Activated naive CD8-positive, alpha-beta T cell treated with anti-CD3 and anti-CD28 coated beads, Interleukin-2, amount 10 ng/mL, durations not matched to agents 7 days and 5 days (primary cell): ENCODE measurements around the gene UBE2Q2. TPM values are rescaled to one million over a fixed set of nuclear protein-coding genes. Genes with fewer than 3 reads are reported as not detected.
"Not testable (repeated sequence)": the region's sequence is repeated elsewhere in the genome, so short reads cannot be mapped to it uniquely, and the experiment has no call there.

Experiments
- ATAC-seq: fragments of 150-1000 bp; cut with Tn5 transposase; one replicate; pipeline ENCODE4 v1.10.0; 2021; ENCODE audit warnings: low read depth, moderate library complexity
- POLR2A ChIA-PET: fragments of 350-600 bp; sonication (Branson Sonifier 250); formaldehyde crosslinking; loops from one replicate; lab custom pipeline; 2021; ENCODE audit warnings: antibody characterized with exemption; lab: Charles Lee
- DNase-seq: peaks from one replicate; pipeline ENCODE4 v3.0.0; 2021
- H3K27ac Mint-ChIP-seq: one replicate; pipeline ENCODE4 v1.8.0; 2022; ENCODE audit warnings: mild to moderate bottlenecking, mixed read lengths
- H3K27me3 Mint-ChIP-seq: one replicate; pipeline ENCODE4 v1.8.0; 2022; ENCODE audit warnings: mild to moderate bottlenecking, moderate library complexity, mixed read lengths
- H3K36me3 Mint-ChIP-seq: one replicate; pipeline ENCODE4 v1.8.0; 2021; ENCODE audit warnings: mild to moderate bottlenecking, mixed read lengths
- H3K4me1 Mint-ChIP-seq: one replicate; pipeline ENCODE4 v1.8.0; 2021; ENCODE audit warnings: mixed read lengths
- H3K4me3 Mint-ChIP-seq: one replicate; pipeline ENCODE4 v1.8.0; 2022; ENCODE audit warnings: mild to moderate bottlenecking, moderate library complexity, mixed read lengths
- H3K9me3 Mint-ChIP-seq: one replicate; pipeline ENCODE4 v1.8.0; 2021; ENCODE audit warnings: mixed read lengths
- total RNA-seq, 2 experiments: library from RNA; stranded (reverse); gene quantifications; one replicate each; pipeline ENCODE4 v1.2.3, GENCODE V29; 2021

Gene UBE2Q2
- total RNA-seq, 2 experiments from 2014 or later = 27.5 to 29.7 TPM

GRCh38 chr15:75895731-75896130 is 52.5 kb downstream of the UBE2Q2 start:
- no peak for DNase-seq
- H3K27ac Mint-ChIP-seq = no peak overlapping the region
- H3K4me1 Mint-ChIP-seq = peaks cover 11% of the 10 kb centered on the region
- no peak overlapping the region for H3K4me3 Mint-ChIP-seq
- peaks cover 17% of the 10 kb centered on the region for H3K36me3 Mint-ChIP-seq
- no peaks in the 10 kb centered on the region for H3K9me3 Mint-ChIP-seq
- H3K27me3 Mint-ChIP-seq = no peaks in the 10 kb centered on the region
- ATAC-seq = no peak
- POLR2A ChIA-PET = no interaction called here

- DNase-seq (no peak), ATAC-seq (no peak)
- H3K27ac Mint-ChIP-seq = no peak overlapping the region
- peaks cover 26% of the 10 kb centered on the region for H3K4me1 Mint-ChIP-seq
- peaks cover 12% of the 10 kb centered on the region for H3K36me3 Mint-ChIP-seq
- POLR2A ChIA-PET = interaction anchor here (0.6 kb wide), 1 partner anchor 67 kb away, joined by 3 read pairs; no protein-coding TSS in a partner anchor
- no peaks in the 10 kb centered on the region for H3K9me3 Mint-ChIP-seq
- H3K4me3 Mint-ChIP-seq = no peak overlapping the region
- no peaks in the 10 kb centered on the region for H3K27me3 Mint-ChIP-seq
Measured at GRCh38 chr15:75900577-75900976, 57.3 kb downstream of the UBE2Q2 start.

GRCh38 chr15:75902129-75902557 is 58.9 kb downstream of the UBE2Q2 start:
- Mint-ChIP-seq H3K4me1 (peaks cover 31% of the 10 kb centered on the region), H3K36me3 (peaks cover 18% of the 10 kb centered on the region), H3K9me3 (no peaks in the 10 kb centered on the region), H3K27me3 (no peaks in the 10 kb centered on the region), H3K4me3 (peak overlapping the region; percentile 54), H3K27ac (peak overlapping the region; percentile 79)
- ATAC-seq (no peak), DNase-seq (no peak)
- POLR2A ChIA-PET = interaction anchor here (2.2 kb wide), 1 partner anchor 59 kb away, joined by 10 read pairs; the partner anchor contains the start of gene UBE2Q2

GRCh38 chr15:75903331-75904239 is 60.3 kb downstream of the UBE2Q2 start, which contains the start of gene FBXO22:
Gene FBXO22, plus strand, starts transcription at chr15:75903878. Its CDS starts 86 bp downstream, at chr15:75903964.
- DNase-seq (peak; percentile 94), ATAC-seq (peak; percentile 95)
- peaks cover 31% of the 10 kb centered on the region for H3K4me1 Mint-ChIP-seq
- H3K4me3 Mint-ChIP-seq = peak within 1 kb of the TSS; percentile 93
- H3K9me3 Mint-ChIP-seq = no peaks in the 10 kb centered on the region
- H3K36me3 Mint-ChIP-seq = peaks cover 16% of the 10 kb centered on the region
- H3K27me3 Mint-ChIP-seq = no peaks in the 10 kb centered on the region
- POLR2A ChIA-PET = interaction anchor here (0.6 to 2.2 kb wide), 7 partner anchors 41 to 450 kb away, joined by 3 to 10 read pairs (median 3); partner anchors contain the start of gene UBE2Q2
- H3K27ac Mint-ChIP-seq = peak within 1 kb of the TSS; percentile 99

GRCh38 chr15:75905231-75905630 is 62.0 kb downstream of the UBE2Q2 start:
- Mint-ChIP-seq H3K9me3 (peaks cover 1% of the 10 kb centered on the region), H3K36me3 (peaks cover 30% of the 10 kb centered on the region), H3K27ac (peak overlapping the region; percentile 52), H3K27me3 (no peaks in the 10 kb centered on the region), H3K4me1 (peaks cover 39% of the 10 kb centered on the region), H3K4me3 (peak overlapping the region; percentile 93)
- ATAC-seq (no peak), DNase-seq (no peak)
- POLR2A ChIA-PET = interaction anchor here (0.7 kb wide), 1 partner anchor 35 kb away, joined by 3 read pairs; no protein-coding TSS in a partner anchor

- H3K27ac Mint-ChIP-seq, H3K4me3 Mint-ChIP-seq, DNase-seq, H3K27me3 Mint-ChIP-seq, POLR2A ChIA-PET, ATAC-seq, H3K9me3 Mint-ChIP-seq: not testable (repeated sequence)
- peaks cover 20% of the 10 kb centered on the region for H3K4me1 Mint-ChIP-seq
- peaks cover 60% of the 10 kb centered on the region for H3K36me3 Mint-ChIP-seq
Measured at GRCh38 chr15:75910355-75910754, 67.1 kb downstream of the UBE2Q2 start.

- ATAC-seq (no peak), DNase-seq (no peak)
- H3K9me3 Mint-ChIP-seq = no peaks in the 10 kb centered on the region
- H3K27ac Mint-ChIP-seq = no peak overlapping the region
- H3K4me3 Mint-ChIP-seq = no peak overlapping the region
- no peaks in the 10 kb centered on the region for H3K27me3 Mint-ChIP-seq
- peaks cover 33% of the 10 kb centered on the region for H3K36me3 Mint-ChIP-seq
- H3K4me1 Mint-ChIP-seq = peaks cover 3% of the 10 kb centered on the region
- POLR2A ChIA-PET = no interaction called here
Measured at GRCh38 chr15:75916978-75917377, 73.7 kb downstream of the UBE2Q2 start.

GRCh38 chr15:75918135-75918534 is 74.9 kb downstream of the UBE2Q2 start:
- Mint-ChIP-seq H3K4me3 (no peak overlapping the region), H3K4me1 (peaks cover 6% of the 10 kb centered on the region), H3K27me3 (no peaks in the 10 kb centered on the region), H3K27ac (no peak overlapping the region), H3K9me3 (no peaks in the 10 kb centered on the region), H3K36me3 (peaks cover 27% of the 10 kb centered on the region)
- POLR2A ChIA-PET = no interaction called here
- DNase-seq (no peak), ATAC-seq (no peak)

GRCh38 chr15:75920079-75920478 is 76.8 kb downstream of the UBE2Q2 start:
- POLR2A ChIA-PET = no interaction called here
- Mint-ChIP-seq H3K9me3 (no peaks in the 10 kb centered on the region), H3K27ac (no peak overlapping the region), H3K4me1 (peaks cover 16% of the 10 kb centered on the region), H3K27me3 (no peaks in the 10 kb centered on the region), H3K36me3 (peaks cover 24% of the 10 kb centered on the region), H3K4me3 (no peak overlapping the region)
- no peak for DNase-seq
- ATAC-seq = no peak

- ATAC-seq = no peak
- H3K36me3 Mint-ChIP-seq = peaks cover 35% of the 10 kb centered on the region
- H3K27me3 Mint-ChIP-seq = no peaks in the 10 kb centered on the region
- H3K27ac Mint-ChIP-seq = no peak overlapping the region
- no peak for DNase-seq
- H3K9me3 Mint-ChIP-seq = no peaks in the 10 kb centered on the region
- H3K4me1 Mint-ChIP-seq = peaks cover 26% of the 10 kb centered on the region
- H3K4me3 Mint-ChIP-seq = no peak overlapping the region
- POLR2A ChIA-PET = interaction anchor here (0.5 kb wide), 1 partner anchor 516 kb away, joined by 3 read pairs; no protein-coding TSS in a partner anchor
Measured at GRCh38 chr15:75921732-75922703, 78.8 kb downstream of the UBE2Q2 start.

GRCh38 chr15:75923756-75924155 is 80.5 kb downstream of the UBE2Q2 start:
- Mint-ChIP-seq H3K27ac (peak overlapping the region; percentile 19), H3K36me3 (peaks cover 36% of the 10 kb centered on the region)
- ATAC-seq = peak; percentile 70

GRCh38 chr15:75924576-75924975 is 81.3 kb downstream of the UBE2Q2 start:
- peaks cover 38% of the 10 kb centered on the region for H3K4me1 Mint-ChIP-seq
- no peak for ATAC-seq
- H3K9me3 Mint-ChIP-seq = no peaks in the 10 kb centered on the region
- POLR2A ChIA-PET = no interaction called here
- no peak overlapping the region for H3K4me3 Mint-ChIP-seq
- no peak for DNase-seq
- H3K27me3 Mint-ChIP-seq = no peaks in the 10 kb centered on the region
- H3K36me3 Mint-ChIP-seq = peaks cover 36% of the 10 kb centered on the region
- H3K27ac Mint-ChIP-seq = no peak overlapping the region

More at GRCh38 chr15:75923756-75924155, 80.5 kb downstream of the UBE2Q2 start:
- peaks cover 38% of the 10 kb centered on the region for H3K4me1 Mint-ChIP-seq
- POLR2A ChIA-PET = no interaction called here
- no peaks in the 10 kb centered on the region for H3K9me3 Mint-ChIP-seq
- DNase-seq = no peak
- no peak overlapping the region for H3K4me3 Mint-ChIP-seq
- H3K27me3 Mint-ChIP-seq = no peaks in the 10 kb centered on the region

GRCh38 chr15:75925440-75925839 is 82.2 kb downstream of the UBE2Q2 start:
- H3K27me3 Mint-ChIP-seq = no peaks in the 10 kb centered on the region
- H3K27ac Mint-ChIP-seq = no peak overlapping the region
- DNase-seq (no peak), ATAC-seq (no peak)
- POLR2A ChIA-PET = no interaction called here
- H3K4me1 Mint-ChIP-seq = peaks cover 44% of the 10 kb centered on the region
- H3K36me3 Mint-ChIP-seq = peaks cover 35% of the 10 kb centered on the region
- H3K9me3 Mint-ChIP-seq = no peaks in the 10 kb centered on the region
- H3K4me3 Mint-ChIP-seq = no peak overlapping the region
